Large intestine (tissue), 3 donors: Measurements from ENCODE around the gene SEC16B. TPM values are rescaled to one million over a fixed set of nuclear protein-coding genes. Genes with fewer than 3 reads are reported as not detected.

Experiments
- DNase-seq, 2 donors: peaks; one replicate each; pipeline versions ENCODE4 v3.0.0 to v3.0.0-alpha.2; 2013
- H3K27ac ChIP-seq: one replicate; pipeline ENCODE4 v1.5.1; 2013; ENCODE audit warnings: low read length
- H3K27me3 ChIP-seq: 2 replicates; pipeline ENCODE4 v1.6.1; 2013; ENCODE audit warnings: low read length; ENCODE audit not compliant: control insufficient read depth, insufficient read depth
- H3K36me3 ChIP-seq: 2 replicates; pipeline ENCODE4 v1.6.1; 2013; ENCODE audit warnings: low read length; ENCODE audit not compliant: control insufficient read depth, insufficient read depth
- H3K4me1 ChIP-seq: one replicate; pipeline ENCODE4 v1.6.1; 2013; ENCODE audit warnings: low read length; ENCODE audit not compliant: control insufficient read depth, insufficient read depth
- H3K4me3 ChIP-seq: one replicate; pipeline ENCODE4 v1.5.1; 2013; ENCODE audit warnings: low read length
- H3K9me3 ChIP-seq: one replicate; pipeline ENCODE4 v1.6.1; 2013; ENCODE audit warnings: mild to moderate bottlenecking, low read depth, low read length, moderate library complexity; ENCODE audit not compliant: control insufficient read depth
- WGBS: methylation state at CpG from one replicate; pipeline ENCODE4 v1.1.5; 2013; ENCODE audit warnings: low lambda C conversion rate; ENCODE audit not compliant: insufficient coverage; 5-methylcytosine and 5-hydroxymethylcytosine counted together
- polyA plus RNA-seq: library from polyadenylated mRNA; unstranded; fragments of 120-200 nt; gene quantifications from one replicate; pipeline ENCODE4 v1.2.1, GENCODE V29; 2013

Gene SEC16B
- polyA plus RNA-seq, 1 donor = 23.7 TPM

DNA sequence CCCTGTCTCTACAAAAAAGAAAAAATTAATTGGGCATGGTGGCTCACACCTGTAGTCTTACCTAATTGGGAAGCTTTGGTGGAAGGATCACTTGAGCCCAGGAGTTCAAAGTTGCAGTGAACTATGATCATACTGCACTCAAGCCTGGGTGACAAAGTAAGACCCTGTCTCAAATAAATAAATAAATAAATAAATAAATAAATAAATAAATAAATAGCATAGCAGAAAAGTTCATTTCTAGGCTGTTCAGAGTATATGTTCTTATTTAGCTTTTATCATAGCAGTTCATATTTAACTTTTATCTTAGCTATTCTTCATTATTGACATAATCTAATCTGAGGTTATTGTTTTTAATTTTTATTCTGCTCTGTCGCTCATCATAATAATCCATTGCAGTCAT is 8.7 kb upstream of the SEC16B start:
- Histone ChIP-seq H3K36me3 (no peaks in the 10 kb centered on the region), H3K4me3 (no peak overlapping the region), H3K4me1 (no peaks in the 10 kb centered on the region), H3K27ac (no peak overlapping the region), H3K27me3 (no peaks in the 10 kb centered on the region), H3K9me3 (no peaks in the 10 kb centered on the region)
- 100% methylated on average over 1 of the region's 1 CpG for WGBS
- no peak for DNase-seq

DNA sequence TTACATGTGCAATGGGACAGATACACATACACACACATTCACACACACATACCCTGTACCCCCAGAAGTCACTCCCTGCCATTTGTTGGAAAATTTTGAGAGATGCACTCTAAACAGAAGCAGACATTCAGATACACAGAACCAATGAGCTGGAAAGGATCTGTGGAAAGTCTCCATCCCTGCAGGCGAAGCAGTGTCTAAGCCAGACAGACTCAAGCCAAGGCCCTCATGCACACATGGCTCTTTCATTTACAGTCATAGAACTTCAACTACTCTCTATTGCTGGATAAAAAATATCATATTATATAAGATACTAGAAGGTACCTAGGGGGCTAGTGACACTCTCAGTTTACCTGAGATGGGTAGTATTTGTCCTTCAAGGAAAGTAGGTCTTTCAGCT is 7.3 kb upstream of the SEC16B start:
- Histone ChIP-seq H3K9me3 (no peaks in the 10 kb centered on the region), H3K4me1 (no peaks in the 10 kb centered on the region), H3K4me3 (no peak overlapping the region), H3K36me3 (no peaks in the 10 kb centered on the region), H3K27ac (no peak overlapping the region), H3K27me3 (no peaks in the 10 kb centered on the region)
- WGBS = no CpG with 5 or more reads among the region's 1 CpG
- no peak for DNase-seq

DNA sequence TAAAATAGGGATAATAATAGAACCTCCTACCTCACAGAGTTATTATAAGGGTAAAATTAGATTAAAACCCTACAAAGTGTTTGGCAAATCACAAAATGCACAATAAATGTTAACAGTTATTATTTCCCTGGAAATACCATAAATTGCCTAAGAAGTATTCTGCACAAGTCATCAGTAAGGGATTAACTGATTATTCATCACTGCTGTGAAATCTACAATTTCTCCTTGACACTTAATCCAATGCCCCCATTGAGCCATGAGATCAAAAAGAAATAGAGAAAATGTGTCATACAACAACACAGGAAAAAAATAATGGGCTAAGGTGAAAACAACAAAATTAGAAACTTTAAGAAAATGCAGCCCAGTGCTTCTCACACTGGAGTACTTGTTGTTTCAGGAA is 6.7 kb upstream of the SEC16B start:
- Histone ChIP-seq H3K27me3 (no peaks in the 10 kb centered on the region), H3K4me1 (no peaks in the 10 kb centered on the region), H3K36me3 (no peaks in the 10 kb centered on the region), H3K27ac (no peak overlapping the region), H3K4me3 (no peak overlapping the region), H3K9me3 (no peaks in the 10 kb centered on the region)
- DNase-seq = no peak

DNA sequence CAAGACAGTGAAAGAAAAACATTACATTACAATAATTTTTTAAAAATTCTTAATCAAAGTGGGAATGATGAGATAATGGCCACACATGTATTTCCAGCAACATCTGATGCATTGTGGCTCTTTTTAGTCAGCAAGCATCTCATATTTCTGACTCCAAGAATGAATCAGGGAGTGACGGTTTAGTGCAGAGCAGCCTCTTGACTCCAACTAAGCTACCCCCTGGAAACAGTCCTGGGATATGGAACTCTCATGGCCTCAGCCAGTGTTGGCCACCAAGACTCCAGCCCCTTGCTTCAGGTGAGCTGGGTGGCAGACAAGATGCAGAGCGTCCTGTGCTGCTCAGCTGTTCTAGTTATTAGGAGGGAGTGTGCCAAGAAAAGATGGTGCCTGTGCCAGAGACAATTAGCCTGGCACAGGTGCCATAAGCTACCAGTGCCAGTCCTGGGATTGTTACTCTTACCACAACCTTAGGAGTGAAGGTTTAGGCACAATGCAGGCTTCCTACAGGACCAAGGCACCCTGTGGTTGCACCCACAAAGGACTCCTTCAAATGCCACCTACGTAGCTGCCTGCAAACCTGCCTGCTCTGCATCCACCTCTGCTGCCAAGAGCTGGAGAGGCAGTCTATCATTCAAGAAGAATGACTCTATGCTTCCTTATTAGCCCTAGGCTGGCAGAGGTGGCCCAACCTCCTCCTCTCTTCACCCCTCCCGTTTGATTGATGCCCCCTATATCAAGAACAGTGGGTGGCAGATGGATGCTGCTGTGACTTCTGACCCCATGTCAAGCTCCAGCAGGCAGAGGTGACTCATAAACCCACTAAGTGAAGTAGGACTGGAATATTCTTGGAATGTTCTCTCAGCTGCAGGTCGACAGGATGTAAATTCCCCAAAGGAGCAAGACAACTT is 6.0 kb upstream of the SEC16B start:
- Histone ChIP-seq H3K27me3 (no peaks in the 10 kb centered on the region), H3K36me3 (no peaks in the 10 kb centered on the region), H3K27ac (no peak overlapping the region), H3K9me3 (no peaks in the 10 kb centered on the region), H3K4me1 (peaks cover under 1% of the 10 kb centered on the region), H3K4me3 (no peak overlapping the region)
- DNase-seq = no peak
- WGBS = no CpG with 5 or more reads among the region's 5 CpGs

DNA sequence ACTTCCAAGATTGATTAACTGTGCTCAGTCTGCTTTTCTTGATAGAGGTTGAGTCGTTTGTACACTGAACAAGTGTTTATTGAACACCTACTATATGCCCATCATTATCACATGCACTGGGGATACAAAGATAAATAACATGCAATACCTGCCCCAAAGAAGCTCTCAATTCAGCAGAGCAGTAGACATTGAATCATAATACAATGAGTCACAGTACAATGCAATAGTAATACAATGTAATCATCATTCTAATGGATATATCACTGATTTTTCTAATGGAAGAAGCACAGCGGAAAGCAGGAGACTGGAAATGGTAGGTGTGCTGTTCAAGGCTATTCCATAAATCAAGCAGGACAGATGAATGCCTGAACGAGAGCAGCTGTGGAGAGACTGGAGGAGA is 3.7 kb upstream of the SEC16B start:
- H3K27me3 ChIP-seq = no peaks in the 10 kb centered on the region
- DNase-seq = no peak
- H3K27ac ChIP-seq = no peak overlapping the region
- no peaks in the 10 kb centered on the region for H3K36me3 ChIP-seq
- no peaks in the 10 kb centered on the region for H3K9me3 ChIP-seq
- 100% methylated on average over 1 of the region's 3 CpGs for WGBS
- H3K4me1 ChIP-seq = peaks cover 8% of the 10 kb centered on the region
- H3K4me3 ChIP-seq = no peak overlapping the region

DNA sequence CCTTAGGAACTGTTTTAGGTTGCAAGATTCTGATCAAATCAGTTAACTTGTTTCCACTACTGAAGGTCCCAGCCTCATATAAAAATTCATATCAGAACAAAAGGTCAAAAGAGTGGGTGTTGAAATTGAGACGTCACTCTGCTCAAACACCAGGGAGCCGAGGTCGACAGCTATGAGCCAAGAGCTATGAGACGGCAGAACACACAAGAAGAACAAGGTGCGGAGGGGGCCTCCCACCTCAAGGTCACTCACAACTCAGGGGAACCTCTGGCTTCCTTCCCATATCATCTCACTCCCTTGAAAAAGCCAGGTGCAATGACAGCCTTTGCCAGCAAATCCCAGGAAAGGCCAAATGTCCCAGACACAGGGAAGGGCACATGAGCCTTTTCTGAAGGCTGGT is 749 bp downstream of the SEC16B start:
- no peaks in the 10 kb centered on the region for H3K27me3 ChIP-seq
- H3K36me3 ChIP-seq = peaks cover 25% of the 10 kb centered on the region
- WGBS = no CpG with 5 or more reads among the region's 5 CpGs
- peaks cover 8% of the 10 kb centered on the region for H3K4me1 ChIP-seq
- no peaks in the 10 kb centered on the region for H3K9me3 ChIP-seq
- peak; percentile 81 to 90 for DNase-seq
- peak overlapping the region; percentile 11 for H3K4me3 ChIP-seq
- H3K27ac ChIP-seq = peak overlapping the region; percentile 94

DNA sequence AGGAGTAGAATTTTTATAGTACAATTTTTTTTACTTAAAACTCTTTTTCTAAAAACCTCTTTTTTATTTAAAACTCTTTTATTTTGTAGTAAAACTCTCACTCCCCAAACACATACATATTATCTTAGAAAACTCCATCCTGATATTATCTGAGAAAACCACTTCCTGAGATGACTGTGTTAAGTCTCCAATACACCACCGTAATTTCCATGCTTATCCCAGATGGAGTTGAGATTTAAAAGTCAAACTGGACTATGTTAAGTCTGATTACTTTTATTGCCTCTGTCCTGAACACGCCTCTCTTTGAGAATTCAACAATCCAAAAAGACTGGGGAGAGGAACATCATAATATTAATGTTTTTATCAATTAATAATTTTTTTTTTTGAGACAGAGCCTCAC is 3.7 kb downstream of the SEC16B start:
- Histone ChIP-seq H3K27ac (no peak overlapping the region), H3K4me1 (peaks cover 8% of the 10 kb centered on the region), H3K36me3 (peaks cover 38% of the 10 kb centered on the region), H3K4me3 (no peak overlapping the region), H3K9me3 (no peaks in the 10 kb centered on the region), H3K27me3 (no peaks in the 10 kb centered on the region)
- WGBS = no CpG with 5 or more reads among the region's 2 CpGs
- DNase-seq = no peak

DNA sequence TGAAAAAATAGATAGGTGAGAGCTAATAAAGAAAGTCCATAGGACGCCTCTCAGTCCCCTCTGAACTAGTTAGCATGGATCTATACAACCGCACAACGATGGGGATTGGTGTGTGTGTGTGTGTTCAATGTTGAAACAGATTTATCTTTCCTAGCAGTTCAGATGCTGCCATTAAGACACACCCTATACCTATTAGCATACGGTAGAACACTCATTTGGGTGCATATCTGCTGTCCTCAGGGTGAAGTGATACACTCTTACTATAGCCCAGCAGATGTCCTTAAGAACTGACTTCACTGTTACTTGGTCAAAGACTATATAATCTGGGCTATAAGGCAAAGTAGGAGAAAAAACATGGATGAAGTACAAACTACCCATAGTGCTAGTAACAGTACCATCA is 4.6 kb downstream of the SEC16B start:
- H3K4me1 ChIP-seq = peaks cover 5% of the 10 kb centered on the region

DNA sequence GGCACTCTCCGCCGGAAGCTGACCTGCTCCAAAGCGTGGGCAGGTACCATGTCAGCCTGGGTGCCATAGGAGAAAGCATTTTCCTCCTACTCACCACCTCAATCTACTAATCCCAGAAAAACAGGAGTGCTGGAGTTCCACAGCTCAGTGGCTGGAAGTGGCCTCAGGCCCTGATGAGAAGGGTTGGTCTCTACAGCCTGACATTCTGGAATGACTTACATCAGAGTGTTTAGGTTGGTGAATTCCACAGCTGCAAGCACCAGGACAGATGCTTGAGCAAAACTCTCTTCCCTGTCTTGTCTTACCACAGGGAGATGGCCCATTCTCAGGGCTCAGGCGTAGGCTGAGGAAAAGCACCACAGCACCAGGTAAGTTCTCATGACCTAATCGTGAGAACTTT is 5.5 kb downstream of the SEC16B start:
- Histone ChIP-seq H3K27me3 (no peaks in the 10 kb centered on the region), H3K27ac (no peak overlapping the region), H3K36me3 (peaks cover 50% of the 10 kb centered on the region), H3K4me3 (no peak overlapping the region), H3K4me1 (peaks cover 2% of the 10 kb centered on the region), H3K9me3 (no peaks in the 10 kb centered on the region)
- WGBS = no CpG with 5 or more reads among the region's 5 CpGs
- no peak for DNase-seq

More for the DNA sequence above, 4.6 kb downstream of the SEC16B start:
- Histone ChIP-seq H3K4me3 (no peak overlapping the region), H3K27ac (no peak overlapping the region), H3K9me3 (no peaks in the 10 kb centered on the region), H3K27me3 (no peaks in the 10 kb centered on the region), H3K36me3 (peaks cover 47% of the 10 kb centered on the region)
- no CpG with 5 or more reads among the region's 4 CpGs for WGBS
- no peak for DNase-seq

DNA sequence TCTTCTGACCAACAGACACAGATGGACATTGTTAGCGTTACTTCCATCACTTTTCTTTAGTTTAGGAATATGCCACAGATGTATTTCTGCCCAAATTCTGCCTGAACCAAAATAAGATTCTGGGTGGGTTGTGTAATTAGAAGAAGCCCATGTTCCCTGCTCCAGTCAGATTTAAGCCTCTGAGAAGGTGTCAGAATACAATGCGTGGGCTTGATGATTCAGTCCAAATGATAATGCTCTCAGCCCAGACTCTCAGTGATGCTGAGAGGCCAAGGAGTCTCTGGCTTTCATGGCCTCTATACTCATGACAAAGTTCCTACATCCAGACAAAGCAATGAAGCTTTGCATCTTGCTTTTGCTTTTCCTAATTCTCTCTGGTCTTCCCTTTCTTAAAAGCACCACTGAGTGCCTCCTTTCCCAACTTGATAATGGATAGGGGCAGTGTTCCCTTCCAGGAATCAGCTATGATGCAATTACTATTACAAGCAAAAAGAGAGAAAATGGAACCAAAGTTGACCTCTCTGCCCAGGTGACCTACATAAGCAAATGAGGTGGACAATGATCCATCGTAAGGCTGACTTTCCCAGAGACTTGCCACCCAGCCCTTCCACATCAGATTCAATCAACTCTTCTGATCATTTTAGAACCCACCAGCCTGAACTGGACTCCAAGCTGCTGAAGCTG is 8.8 kb downstream of the SEC16B start:
- Histone ChIP-seq H3K4me1 (no peaks in the 10 kb centered on the region), H3K36me3 (peaks cover 55% of the 10 kb centered on the region), H3K27ac (no peak overlapping the region), H3K9me3 (no peaks in the 10 kb centered on the region), H3K27me3 (no peaks in the 10 kb centered on the region), H3K4me3 (no peak overlapping the region)
- DNase-seq = no peak
- no CpG with 5 or more reads among the region's 3 CpGs for WGBS
